SU-DHL-6 (cell line): ENCODE data around the gene NCKAP5.

ENCODE experiments used
- H2AFZ ChIP-seq: fragments of 200-600 bp; sonication (generic); 2 replicates; pipeline ENCODE4 v1.6.1; 2014; ENCODE audit warnings: low read depth, mild to moderate bottlenecking, moderate library complexity, mixed read lengths, antibody characterized with exemption, low read length; ENCODE audit not compliant: severe bottlenecking
- H3F3A ChIP-seq: fragments of 200-600 bp; shearing (Covaris generic); 2 replicates; pipeline ENCODE4 v1.6.0; 2016; ENCODE audit warnings: antibody characterized with exemption, mild to moderate bottlenecking; ENCODE audit not compliant: insufficient read depth
- H3K27ac ChIP-seq: fragments of 200-600 bp; sonication (generic); 2 replicates; pipeline ENCODE4 v1.5.1; 2016; ENCODE audit warnings: low read depth, mild to moderate bottlenecking, low read length, moderate library complexity, mixed read lengths
- H3K27me3 ChIP-seq: fragments of 200-600 bp; sonication (generic), shearing (Covaris generic); 2 replicates; pipeline ENCODE4 v1.6.0; 2014; ENCODE audit warnings: mild to moderate bottlenecking, low read length
- H3K36me3 ChIP-seq: fragments of 200-600 bp; sonication (generic); 2 replicates; pipeline ENCODE4 v1.6.1; 2014; ENCODE audit warnings: mild to moderate bottlenecking, low read length, mixed read lengths
- H3K4me2 ChIP-seq: fragments of 300-600, 200-600 bp; shearing (Covaris generic), sonication (generic); 2 replicates; pipeline ENCODE4 v1.6.0; 2014; ENCODE audit warnings: low read length, low read depth, mild to moderate bottlenecking; ENCODE audit not compliant: poor library complexity, severe bottlenecking
- H3K4me3 ChIP-seq: fragments of 200-600 bp; sonication (generic); 2 replicates; pipeline ENCODE4 v1.5.1; 2014; ENCODE audit warnings: antibody characterized with exemption, low read length, mild to moderate bottlenecking, mixed read lengths; ENCODE audit not compliant: insufficient read depth, poor library complexity, severe bottlenecking
- H3K79me2 ChIP-seq: fragments of 200-600 bp; sonication (generic); 2 replicates; pipeline ENCODE4 v1.6.1; 2014; ENCODE audit warnings: mild to moderate bottlenecking, low read length, moderate library complexity; ENCODE audit not compliant: insufficient read depth
- H3K9ac ChIP-seq: fragments of 200-600 bp; sonication (generic); 2 replicates; pipeline ENCODE4 v1.7.0; 2014; ENCODE audit warnings: mild to moderate bottlenecking, low read length
- H3K9me2 ChIP-seq: fragments of 200-600 bp; sonication (generic); replicated peaks from 2 replicates; pipeline ENCODE4 v1.6.1; 2014; ENCODE audit warnings: low read length; ENCODE audit not compliant: insufficient read depth
- H3K9me3 ChIP-seq: fragments of 200-600 bp; sonication (generic); 2 replicates; pipeline ENCODE4 v1.6.1; 2014; ENCODE audit warnings: low read length, mixed read lengths; ENCODE audit not compliant: insufficient read depth
- H4K20me1 ChIP-seq: fragments of 200-600 bp; sonication (generic); 2 replicates; pipeline ENCODE4 v1.6.1; 2014; ENCODE audit warnings: low read depth, mild to moderate bottlenecking, antibody characterized with exemption, low read length, moderate library complexity, mixed read lengths
- CTCF ChIP-seq: fragments of 200-600 bp; sonication (generic); IDR thresholded peaks from one replicate; pipeline ENCODE4 v1.5.1; 2017; ENCODE audit warnings: antibody characterized with exemption, mild to moderate bottlenecking, low read length, moderate library complexity; ENCODE audit not compliant: insufficient read depth, poor library complexity, severe bottlenecking
- EZH2phosphoT487 ChIP-seq: fragments of 200-600 bp; sonication (generic), shearing (Covaris generic); conservative IDR thresholded peaks from 2 replicates; pipeline ENCODE4 v1.6.1; 2018; ENCODE audit warnings: mild to moderate bottlenecking, antibody characterized with exemption, low read length, moderate library complexity, mixed read lengths

Gene NCKAP5

GRCh38 chr2:133504566-133505505, 63.4 kb downstream of the NCKAP5 start:
- Histone ChIP-seq H3K9me2 (no peaks in the 10 kb centered on the region), H3K36me3 (no peaks in the 10 kb centered on the region), H3F3A (no peaks in the 10 kb centered on the region), H3K27ac (no peak overlapping the region), H3K9ac (no peak overlapping the region), H4K20me1 (no peaks in the 10 kb centered on the region), H3K9me3 (no peaks in the 10 kb centered on the region), H3K27me3 (no peaks in the 10 kb centered on the region), H3K4me2 (no peak overlapping the region), H3K79me2 (no peaks in the 10 kb centered on the region), H2AFZ (no peak overlapping the region), H3K4me3 (no peak overlapping the region)
- TF ChIP-seq EZH2phosphoT487 = no peak

- Histone ChIP-seq H3K4me3 (no peak overlapping the region), H3K9me2 (no peaks in the 10 kb centered on the region), H3K36me3 (no peaks in the 10 kb centered on the region), H2AFZ (no peak overlapping the region), H3K9ac (no peak overlapping the region), H3K79me2 (no peaks in the 10 kb centered on the region), H3F3A (no peaks in the 10 kb centered on the region), H4K20me1 (no peaks in the 10 kb centered on the region), H3K27ac (no peak overlapping the region), H3K27me3 (no peaks in the 10 kb centered on the region), H3K9me3 (no peaks in the 10 kb centered on the region), H3K4me2 (no peak overlapping the region)
- TF ChIP-seq EZH2phosphoT487 = no peak
- TF ChIP-seq CTCF = no peak
These were observed 64.3 kb downstream of the NCKAP5 start for GRCh38 chr2:133503927-133504326.

DNA sequence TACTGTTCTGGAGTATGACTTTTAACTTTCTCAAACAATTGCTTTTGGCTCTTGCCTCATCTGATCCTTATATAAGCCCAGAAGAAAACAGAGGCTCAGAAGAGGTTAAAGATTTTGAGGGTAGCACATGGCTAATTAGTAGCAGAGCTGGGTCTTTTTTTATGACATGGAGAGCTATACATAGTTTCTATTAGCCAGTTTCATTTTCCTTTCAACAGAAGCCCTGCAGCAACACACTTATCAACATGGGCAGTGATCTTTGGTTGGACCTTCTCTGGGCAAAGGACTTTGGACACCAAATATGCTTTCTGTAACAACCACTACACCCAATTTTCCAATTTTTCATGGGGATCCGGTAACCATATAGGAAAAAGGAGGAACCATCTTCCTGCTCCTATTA, 64.9 kb downstream of the NCKAP5 start:
- TF ChIP-seq EZH2phosphoT487 = no peak
- no peak for TF ChIP-seq CTCF
- no peak overlapping the region for H3K27ac ChIP-seq
- H2AFZ ChIP-seq = no peak overlapping the region

DNA sequence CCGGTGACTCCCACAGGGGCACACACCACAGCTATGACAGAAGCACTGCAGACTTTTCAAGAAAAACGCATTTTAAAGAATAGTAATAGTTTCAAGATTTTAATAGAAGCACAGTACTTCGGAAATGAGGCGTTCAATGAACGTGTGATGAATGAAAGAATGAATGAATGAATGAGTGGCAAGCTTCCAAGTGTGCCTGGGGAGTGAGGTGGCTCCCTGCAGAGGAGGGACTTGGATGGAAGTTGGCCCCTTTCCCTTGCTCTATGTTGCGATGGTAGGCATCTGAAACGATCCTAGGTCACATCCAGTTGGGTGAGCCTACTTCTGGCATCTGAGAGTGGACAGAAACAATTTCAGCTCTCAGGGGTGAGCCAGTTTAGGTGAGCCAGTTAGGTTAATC, 65.6 kb downstream of the NCKAP5 start:
- TF ChIP-seq EZH2phosphoT487 (no peak), CTCF (no peak)
- Histone ChIP-seq H3K27ac (no peak overlapping the region), H2AFZ (no peak overlapping the region), H3K9me3 (no peaks in the 10 kb centered on the region), H3K9ac (no peak overlapping the region), H4K20me1 (no peaks in the 10 kb centered on the region), H3K9me2 (no peaks in the 10 kb centered on the region), H3K27me3 (no peaks in the 10 kb centered on the region), H3F3A (no peaks in the 10 kb centered on the region), H3K79me2 (no peaks in the 10 kb centered on the region), H3K4me2 (no peak overlapping the region), H3K36me3 (no peaks in the 10 kb centered on the region), H3K4me3 (no peak overlapping the region)

More for the DNA sequence above, 64.9 kb downstream of the NCKAP5 start:
- Histone ChIP-seq H3K4me2 (no peak overlapping the region), H3K9me2 (no peaks in the 10 kb centered on the region), H3K79me2 (no peaks in the 10 kb centered on the region), H3F3A (no peaks in the 10 kb centered on the region), H3K4me3 (no peak overlapping the region), H3K9me3 (no peaks in the 10 kb centered on the region), H3K36me3 (no peaks in the 10 kb centered on the region), H3K9ac (no peak overlapping the region), H3K27me3 (no peaks in the 10 kb centered on the region), H4K20me1 (no peaks in the 10 kb centered on the region)
